Neural progenitor cell (in vitro differentiated cells): ENCODE results near the gene PRRC2C.

Experiments
- CTCF ChIP-seq: fragments of 200-600 bp; sonication (generic); IDR thresholded peaks from 2 replicates; pipeline ENCODE4 v1.5.1; 2017; ENCODE audit warnings: antibody characterized with exemption, mild to moderate bottlenecking
- EZH2phosphoT487 ChIP-seq: fragments of 200-600 bp; sonication (generic); IDR thresholded peaks from 2 replicates; pipeline ENCODE4 v1.6.1; 2017; ENCODE audit warnings: antibody characterized with exemption

GRCh38 chr1:171477804-171478203 is 7.5 kb upstream of the PRRC2C start:
- no peak for TF ChIP-seq EZH2phosphoT487
- TF ChIP-seq CTCF = no peak
